ENCODE results near the gene TMEM201. TPM values are rescaled to one million over a fixed set of nuclear protein-coding genes. Genes with fewer than 3 reads are reported as not detected.
"Not testable (repeated sequence)": the region's sequence is repeated elsewhere in the genome, so short reads cannot be mapped to it uniquely, and the experiment has no call there.

TMEM201 gene
- total and polyA plus RNA-seq, 9 of the 15 experiments (the other 6 are each of a cell fraction or from before 2014, with no cell fraction given), result 0.42 to 51.3 (median 7.4) TPM

DNA sequence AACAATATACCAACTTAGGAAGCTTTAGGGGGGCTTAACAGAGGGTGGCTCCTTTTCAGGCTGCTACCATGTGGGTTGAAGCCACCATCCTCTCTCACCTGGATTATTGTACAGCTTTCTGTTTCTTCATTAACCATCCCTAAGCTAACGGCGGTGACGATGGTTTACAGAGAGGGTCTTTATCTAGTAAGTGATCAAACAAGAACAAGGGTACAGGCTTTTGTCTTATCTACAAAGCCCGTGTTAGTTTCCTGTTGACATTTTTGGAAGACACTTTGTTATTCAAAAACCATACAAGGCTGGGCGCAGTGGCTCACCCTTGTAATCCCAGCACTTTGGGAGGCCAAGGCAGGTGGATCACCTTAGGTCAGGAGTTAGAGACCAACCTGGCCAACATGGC is 29.0 kb upstream of the TMEM201 start:
- H3K27me3 ChIP-seq (ENCODE audit: control insufficient read depth in 2 of 2, insufficient read depth in 2 of 2, low read length in 2 of 2), result no peaks in the 10 kb centered on the region
- intact Hi-C loops (cut with micrococcal nuclease), result no loop called here
- H3K4me2 ChIP-seq (ENCODE audit: insufficient read depth, low read length), result no peak overlapping the region
- BruUV-seq (replicated peaks), result no TSS peak
- H3K4me3 ChIP-seq, result no peak overlapping the region
- 61% methylated on average over 5 of the region's 5 CpGs for WGBS (ENCODE audit: insufficient coverage, low coverage, missing lambda C conversion rate)
- H4K20me1 ChIP-seq (replicated peaks; ENCODE audit: control insufficient read depth, insufficient read depth, low read length), result no peaks in the 10 kb centered on the region; the same call in 1 of the 2 replicates
- no peaks in the 10 kb centered on the region for H3K9me3 ChIP-seq (replicated peaks; ENCODE audit: control insufficient read depth, insufficient read depth, low read depth, low read length)
- H3K4me1 ChIP-seq (replicated peaks in 1 of 2; ENCODE audit: control insufficient read depth in 2 of 2, insufficient read depth in 2 of 2, low read length in 2 of 2), result peaks cover 3 to 8% of the 10 kb centered on the region in 2 experiments; a peak in 2 of 5 replicates
- FAIRE-seq (no peak), DNase-seq (ENCODE audit: extremely low read depth in 1 of 4, low spot score in 3 of 4) (no peak), ATAC-seq (no peak)
- in situ Hi-C loops (cut with MboI), result no loop called here
- no peaks in the 10 kb centered on the region for H3K9me1 ChIP-seq (ENCODE audit: control insufficient read depth, insufficient read depth, low read length)
- TF ChIP-seq, protein P1, sequence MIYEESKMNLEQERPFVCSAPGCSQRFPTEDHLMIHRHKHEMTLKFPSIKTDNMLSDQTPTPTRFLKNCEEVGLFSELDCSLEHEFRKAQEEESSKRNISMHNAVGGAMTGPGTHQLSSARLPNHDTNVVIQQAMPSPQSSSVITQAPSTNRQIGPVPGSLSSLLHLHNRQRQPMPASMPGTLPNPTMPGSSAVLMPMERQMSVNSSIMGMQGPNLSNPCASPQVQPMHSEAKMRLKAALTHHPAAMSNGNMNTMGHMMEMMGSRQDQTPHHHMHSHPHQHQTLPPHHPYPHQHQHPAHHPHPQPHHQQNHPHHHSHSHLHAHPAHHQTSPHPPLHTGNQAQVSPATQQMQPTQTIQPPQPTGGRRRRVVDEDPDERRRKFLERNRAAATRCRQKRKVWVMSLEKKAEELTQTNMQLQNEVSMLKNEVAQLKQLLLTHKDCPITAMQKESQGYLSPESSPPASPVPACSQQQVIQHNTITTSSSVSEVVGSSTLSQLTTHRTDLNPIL (CRISPR knock-in tag; IDR thresholded peaks at IDR 0.05), result no peak
- TF ChIP-seq, protein P2, sequence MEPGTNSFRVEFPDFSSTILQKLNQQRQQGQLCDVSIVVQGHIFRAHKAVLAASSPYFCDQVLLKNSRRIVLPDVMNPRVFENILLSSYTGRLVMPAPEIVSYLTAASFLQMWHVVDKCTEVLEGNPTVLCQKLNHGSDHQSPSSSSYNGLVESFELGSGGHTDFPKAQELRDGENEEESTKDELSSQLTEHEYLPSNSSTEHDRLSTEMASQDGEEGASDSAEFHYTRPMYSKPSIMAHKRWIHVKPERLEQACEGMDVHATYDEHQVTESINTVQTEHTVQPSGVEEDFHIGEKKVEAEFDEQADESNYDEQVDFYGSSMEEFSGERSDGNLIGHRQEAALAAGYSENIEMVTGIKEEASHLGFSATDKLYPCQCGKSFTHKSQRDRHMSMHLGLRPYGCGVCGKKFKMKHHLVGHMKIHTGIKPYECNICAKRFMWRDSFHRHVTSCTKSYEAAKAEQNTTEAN (CRISPR knock-in tag; IDR thresholded peaks at IDR 0.05), result no peak
- TF ChIP-seq ZEB2 (IDR thresholded peaks at IDR 0.05) (no peak), SOX6 (IDR thresholded peaks at IDR 0.05) (0 out of 2 replicates have a peak, but pooled peaks have one; percentile 28), HDAC3 (IDR thresholded peaks at IDR 0.05; ENCODE audit: borderline replicate concordance, partially characterized antibody) (no peak)
- CTCF ChIA-PET (ENCODE audit: low intra/inter-chr PET ratio), result no interaction called here
- no peak overlapping the region for H3K27ac ChIP-seq (ENCODE audit: extremely low read depth, low read depth, low read length)
- POLR2A ChIA-PET, result interaction anchor here (0.6 to 1.3 kb wide), 3 partner anchors 8 to 69 kb away, joined by 3 read pairs; no protein-coding TSS in a partner anchor
- no peak overlapping the region for H2AFZ ChIP-seq (ENCODE audit: low read depth, low read length)
- no peak overlapping the region for H3K9ac ChIP-seq (ENCODE audit: insufficient read depth in 1 of 2, low read depth in 2 of 2, low read length in 2 of 2)
- peaks cover 80% of the 10 kb centered on the region for H3K36me3 ChIP-seq (ENCODE audit: control insufficient read depth, insufficient read depth, low read length)
- H3K79me2 ChIP-seq (ENCODE audit: control insufficient read depth, insufficient read depth, low read length), result peaks cover 43% of the 10 kb centered on the region

DNA sequence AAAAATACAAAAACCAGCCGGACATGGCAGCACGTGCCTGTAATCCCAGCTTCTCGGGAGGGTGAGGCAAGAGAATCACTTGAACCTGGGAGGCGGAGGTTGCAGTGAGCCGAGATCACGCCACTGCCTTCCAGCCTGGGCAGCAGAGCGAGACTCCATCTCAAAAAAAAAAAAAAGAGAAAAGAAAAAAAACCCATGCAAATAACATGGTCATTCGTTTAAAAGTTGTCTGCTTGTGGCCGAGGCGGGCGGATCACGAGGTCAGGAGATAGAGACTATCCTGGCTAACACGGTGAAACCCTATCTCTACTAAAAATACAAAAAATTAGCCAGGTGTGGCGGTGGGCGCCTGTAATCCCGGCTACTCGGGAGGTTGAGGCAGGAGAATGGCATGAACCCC is 28.6 kb upstream of the TMEM201 start:
- H3K4me1 ChIP-seq (replicated peaks in 1 of 2; ENCODE audit: control insufficient read depth in 2 of 2, insufficient read depth in 2 of 2, low read length in 2 of 2); in situ Hi-C loops (cut with MboI); H3K9me1 ChIP-seq (ENCODE audit: control insufficient read depth, insufficient read depth, low read length); ATAC-seq; H3K27me3 ChIP-seq (ENCODE audit: control insufficient read depth in 2 of 2, insufficient read depth in 2 of 2, low read length in 2 of 2); H3K4me2 ChIP-seq (ENCODE audit: insufficient read depth, low read length); DNase-seq (ENCODE audit: extremely low read depth in 1 of 4, low spot score in 3 of 4); BruUV-seq (replicated peaks); H3K27ac ChIP-seq (ENCODE audit: extremely low read depth, low read depth, low read length); FAIRE-seq; intact Hi-C loops (cut with micrococcal nuclease); H2AFZ ChIP-seq (ENCODE audit: low read depth, low read length); H4K20me1 ChIP-seq (replicated peaks; ENCODE audit: control insufficient read depth, insufficient read depth, low read length); H3K9me3 ChIP-seq (replicated peaks; ENCODE audit: control insufficient read depth, insufficient read depth, low read depth, low read length); H3K9ac ChIP-seq (ENCODE audit: insufficient read depth in 1 of 2, low read depth in 2 of 2, low read length in 2 of 2); H3K4me3 ChIP-seq: not testable (repeated sequence)
- Histone ChIP-seq H3K79me2 (ENCODE audit: control insufficient read depth, insufficient read depth, low read length) (peaks cover 47% of the 10 kb centered on the region), H3K36me3 (ENCODE audit: control insufficient read depth, insufficient read depth, low read length) (peaks cover 82% of the 10 kb centered on the region)
- POLR2A ChIA-PET, result interaction anchor here (0.6 to 1.3 kb wide), 3 partner anchors 9 to 68 kb away, joined by 3 read pairs; no protein-coding TSS in a partner anchor
- CTCF ChIA-PET (ENCODE audit: low intra/inter-chr PET ratio), result interaction anchor here (0.7 kb wide), 1 partner anchor 20 kb away, joined by 3 read pairs; no protein-coding TSS in a partner anchor
- 82% methylated on average over 15 of the region's 17 CpGs for WGBS (ENCODE audit: insufficient coverage, low coverage, missing lambda C conversion rate)

All from K562 (cell line).